Measurements from ENCODE around the gene PACS1. TPM values are rescaled to one million over a fixed set of nuclear protein-coding genes. Genes with fewer than 3 reads are reported as not detected.

PACS1 gene
- total RNA-seq, 1 experiment from 2014 or later, result 91.8 TPM

- ChIA-PET POLR2A (no interaction called here), CTCF (no interaction called here)
- Histone ChIP-seq H3K36me3 (ENCODE audit: control insufficient read depth, insufficient read depth, low read length) (no peaks in the 10 kb centered on the region), H3K9me3 (ENCODE audit: control insufficient read depth, insufficient read depth, low read depth, low read length) (no peaks in the 10 kb centered on the region), H3K4me3 (ENCODE audit: low read depth in 2 of 2, low read length in 2 of 2) (no peak overlapping the region), H3K27ac (ENCODE audit: low read length) (no peak overlapping the region), H3K27me3 (ENCODE audit: control insufficient read depth, insufficient read depth, low read length) (no peaks in the 10 kb centered on the region), H3K4me1 (ENCODE audit: control insufficient read depth, insufficient read depth, low read length) (peaks cover 51% of the 10 kb centered on the region)
- no TSS peak for BruUV-seq (replicated peaks)
- TF ChIP-seq TCF7L2 (IDR thresholded peaks at IDR 0.05; ENCODE audit: low read depth, low read length), result no peak
- TF ChIP-seq REST (IDR thresholded peaks at IDR 0.05; ENCODE audit: insufficient read depth in 1 of 2, low read depth in 2 of 2, low read length in 1 of 2), result no peak
- no peak for TF ChIP-seq POLR2AphosphoS5 (IDR thresholded peaks at IDR 0.05; ENCODE audit: low read depth, low read length)
- no peak for TF ChIP-seq SIN3A (IDR thresholded peaks at IDR 0.05; ENCODE audit: borderline replicate concordance, insufficient read depth, low read depth, low read length)
- TF ChIP-seq CTCF (IDR thresholded peaks at IDR 0.05), result no peak
- ATAC-seq, result no peak
- in situ Hi-C loops (cut with HindIII; ENCODE audit: low pct_unique_long_range_greater_than_20kb, low sequenced_read_pairs) (no loop called here), intact Hi-C loops (cut with micrococcal nuclease; ENCODE audit: unreplicated experiment) (loop anchor here (5.0 kb wide), 1 partner anchor 54 kb away; no protein-coding TSS in a partner anchor)
- DNase-seq (ENCODE audit: low read depth, low spot score), result no peak
These were observed 13.1 kb downstream of the PACS1 start for GRCh38 chr11:66082946-66083698.

DNA sequence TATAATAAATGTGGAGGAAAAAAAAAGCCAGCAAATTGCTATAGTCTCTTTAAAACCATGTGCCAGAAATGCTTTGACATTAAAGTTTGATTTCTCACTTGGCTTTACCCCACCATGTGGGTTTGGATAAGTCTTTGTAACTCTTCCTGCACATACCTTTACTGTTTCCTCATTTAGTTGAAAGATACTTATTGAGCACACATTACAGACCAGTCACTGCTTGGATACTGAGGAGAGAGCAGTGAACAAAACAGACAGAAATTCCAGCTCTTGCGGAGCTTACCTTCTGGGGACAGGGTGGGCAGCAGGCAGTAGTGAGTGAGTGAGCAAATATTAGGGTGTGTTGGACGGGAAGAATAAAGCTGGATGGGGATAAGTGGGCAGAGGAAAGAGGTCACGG, 13.7 kb downstream of the PACS1 start:
- CTCF ChIA-PET, result no interaction called here
- Histone ChIP-seq H3K36me3 (ENCODE audit: control insufficient read depth, insufficient read depth, low read length) (no peaks in the 10 kb centered on the region), H3K27me3 (ENCODE audit: control insufficient read depth, insufficient read depth, low read length) (no peaks in the 10 kb centered on the region), H3K4me1 (ENCODE audit: control insufficient read depth, insufficient read depth, low read length) (peaks cover 51% of the 10 kb centered on the region), H3K4me3 (ENCODE audit: low read depth in 2 of 2, low read length in 2 of 2) (no peak overlapping the region), H3K9me3 (ENCODE audit: control insufficient read depth, insufficient read depth, low read depth, low read length) (no peaks in the 10 kb centered on the region), H3K27ac (ENCODE audit: low read length) (no peak overlapping the region; the same call in 1 of the 2 replicates)
- in situ Hi-C loops (cut with HindIII; ENCODE audit: low pct_unique_long_range_greater_than_20kb, low sequenced_read_pairs), result no loop called here
- POLR2A ChIA-PET, result interaction anchor here (0.6 kb wide), 1 partner anchor 21 kb away, joined by 8 read pairs; no protein-coding TSS in a partner anchor
- intact Hi-C loops (cut with micrococcal nuclease; ENCODE audit: unreplicated experiment), result loop anchor here (5.0 kb wide), 1 partner anchor 54 kb away; no protein-coding TSS in a partner anchor
- BruUV-seq (replicated peaks), result no TSS peak
- ATAC-seq (no peak), DNase-seq (ENCODE audit: low read depth, low spot score) (no peak)
- no peak for TF ChIP-seq REST (IDR thresholded peaks at IDR 0.05; ENCODE audit: insufficient read depth in 1 of 2, low read depth in 2 of 2, low read length in 1 of 2)
- no peak for TF ChIP-seq POLR2AphosphoS5 (IDR thresholded peaks at IDR 0.05; ENCODE audit: low read depth, low read length)
- no peak for TF ChIP-seq CTCF (IDR thresholded peaks at IDR 0.05)

Data from Panc1 (cell line).